Measurements from ENCODE around the gene CNPY4. TPM values are rescaled to one million over a fixed set of nuclear protein-coding genes. Genes with fewer than 3 reads are reported as not detected.
A peak's percentile ranks its signal among the peaks of the same experiment; 100 is the strongest.

The CNPY4 gene
- polyA plus RNA-seq, 1 donor from 2014 or later, result 35.8 TPM

DNA sequence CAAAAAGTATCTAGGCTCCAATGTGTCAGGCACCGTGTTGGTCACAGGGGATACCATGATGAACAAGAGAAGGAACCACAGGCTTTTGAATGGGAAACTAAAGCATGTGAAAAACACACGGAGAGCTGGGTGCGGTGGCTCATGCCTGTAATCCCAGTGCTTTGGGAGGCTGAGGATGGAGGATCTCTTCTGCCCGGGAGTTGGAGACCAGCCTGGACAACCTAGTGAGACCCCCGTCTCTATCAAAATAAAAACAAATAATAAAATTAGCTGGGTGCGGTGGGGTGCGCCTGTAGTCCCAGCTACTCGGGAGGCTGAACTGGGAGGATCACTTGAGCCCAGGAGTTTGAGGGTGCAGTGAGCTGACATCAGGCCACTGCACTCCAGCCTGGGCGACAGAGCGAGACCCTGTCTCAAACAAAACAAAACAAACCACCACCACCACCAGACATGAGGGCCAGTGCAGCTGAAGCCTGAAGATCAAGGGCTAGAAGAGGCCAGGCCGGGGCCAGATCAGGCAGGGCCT lies 31.3 kb upstream of the CNPY4 start:
- peak overlapping the region; percentile 82 for H3K9ac ChIP-seq (ENCODE audit: low read length)
- no peaks in the 10 kb centered on the region for H3K9me2 ChIP-seq (ENCODE audit: insufficient read depth, low read length)
- H3K79me2 ChIP-seq (replicated peaks; ENCODE audit: insufficient read depth, low read length), result peaks cover 4% of the 10 kb centered on the region
- no peaks in the 10 kb centered on the region for H4K20me1 ChIP-seq (ENCODE audit: insufficient read depth)
- H3K4me3 ChIP-seq (ENCODE audit: low read length), result peak overlapping the region; percentile 90
- no peak for TF ChIP-seq EP300 (conservative IDR thresholded peaks at IDR 0.05; ENCODE audit: poor library complexity, severe bottlenecking)
- TF ChIP-seq POLR2AphosphoS5 (IDR thresholded peaks at IDR 0.05), result no peak
- TF ChIP-seq EZH2 (IDR thresholded peaks at IDR 0.05; ENCODE audit: borderline replicate concordance, insufficient read depth, low read length, poor library complexity, severe bottlenecking), result no peak
- TF ChIP-seq, protein P1, sequence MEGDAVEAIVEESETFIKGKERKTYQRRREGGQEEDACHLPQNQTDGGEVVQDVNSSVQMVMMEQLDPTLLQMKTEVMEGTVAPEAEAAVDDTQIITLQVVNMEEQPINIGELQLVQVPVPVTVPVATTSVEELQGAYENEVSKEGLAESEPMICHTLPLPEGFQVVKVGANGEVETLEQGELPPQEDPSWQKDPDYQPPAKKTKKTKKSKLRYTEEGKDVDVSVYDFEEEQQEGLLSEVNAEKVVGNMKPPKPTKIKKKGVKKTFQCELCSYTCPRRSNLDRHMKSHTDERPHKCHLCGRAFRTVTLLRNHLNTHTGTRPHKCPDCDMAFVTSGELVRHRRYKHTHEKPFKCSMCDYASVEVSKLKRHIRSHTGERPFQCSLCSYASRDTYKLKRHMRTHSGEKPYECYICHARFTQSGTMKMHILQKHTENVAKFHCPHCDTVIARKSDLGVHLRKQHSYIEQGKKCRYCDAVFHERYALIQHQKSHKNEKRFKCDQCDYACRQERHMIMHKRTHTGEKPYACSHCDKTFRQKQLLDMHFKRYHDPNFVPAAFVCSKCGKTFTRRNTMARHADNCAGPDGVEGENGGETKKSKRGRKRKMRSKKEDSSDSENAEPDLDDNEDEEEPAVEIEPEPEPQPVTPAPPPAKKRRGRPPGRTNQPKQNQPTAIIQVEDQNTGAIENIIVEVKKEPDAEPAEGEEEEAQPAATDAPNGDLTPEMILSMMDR (IDR thresholded peaks at IDR 0.05; ENCODE audit: poor library complexity, severe bottlenecking), result no peak
- TF ChIP-seq SMC3 (conservative IDR thresholded peaks at IDR 0.05; ENCODE audit: poor library complexity), result no peak
- TF ChIP-seq TAF1 (IDR thresholded peaks at IDR 0.05; ENCODE audit: low read depth), result no peak
- TF ChIP-seq, protein P2, sequence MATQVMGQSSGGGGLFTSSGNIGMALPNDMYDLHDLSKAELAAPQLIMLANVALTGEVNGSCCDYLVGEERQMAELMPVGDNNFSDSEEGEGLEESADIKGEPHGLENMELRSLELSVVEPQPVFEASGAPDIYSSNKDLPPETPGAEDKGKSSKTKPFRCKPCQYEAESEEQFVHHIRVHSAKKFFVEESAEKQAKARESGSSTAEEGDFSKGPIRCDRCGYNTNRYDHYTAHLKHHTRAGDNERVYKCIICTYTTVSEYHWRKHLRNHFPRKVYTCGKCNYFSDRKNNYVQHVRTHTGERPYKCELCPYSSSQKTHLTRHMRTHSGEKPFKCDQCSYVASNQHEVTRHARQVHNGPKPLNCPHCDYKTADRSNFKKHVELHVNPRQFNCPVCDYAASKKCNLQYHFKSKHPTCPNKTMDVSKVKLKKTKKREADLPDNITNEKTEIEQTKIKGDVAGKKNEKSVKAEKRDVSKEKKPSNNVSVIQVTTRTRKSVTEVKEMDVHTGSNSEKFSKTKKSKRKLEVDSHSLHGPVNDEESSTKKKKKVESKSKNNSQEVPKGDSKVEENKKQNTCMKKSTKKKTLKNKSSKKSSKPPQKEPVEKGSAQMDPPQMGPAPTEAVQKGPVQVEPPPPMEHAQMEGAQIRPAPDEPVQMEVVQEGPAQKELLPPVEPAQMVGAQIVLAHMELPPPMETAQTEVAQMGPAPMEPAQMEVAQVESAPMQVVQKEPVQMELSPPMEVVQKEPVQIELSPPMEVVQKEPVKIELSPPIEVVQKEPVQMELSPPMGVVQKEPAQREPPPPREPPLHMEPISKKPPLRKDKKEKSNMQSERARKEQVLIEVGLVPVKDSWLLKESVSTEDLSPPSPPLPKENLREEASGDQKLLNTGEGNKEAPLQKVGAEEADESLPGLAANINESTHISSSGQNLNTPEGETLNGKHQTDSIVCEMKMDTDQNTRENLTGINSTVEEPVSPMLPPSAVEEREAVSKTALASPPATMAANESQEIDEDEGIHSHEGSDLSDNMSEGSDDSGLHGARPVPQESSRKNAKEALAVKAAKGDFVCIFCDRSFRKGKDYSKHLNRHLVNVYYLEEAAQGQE (IDR thresholded peaks at IDR 0.05; ENCODE audit: borderline replicate concordance), result no peak
- no peak for TF ChIP-seq MXI1 (conservative IDR thresholded peaks at IDR 0.05; ENCODE audit: poor library complexity, severe bottlenecking)
- no peak for TF ChIP-seq RAD21 (conservative IDR thresholded peaks at IDR 0.05)
- H3K4me2 ChIP-seq (ENCODE audit: low read length), result peak overlapping the region; percentile 66
- no peaks in the 10 kb centered on the region for H3F3A ChIP-seq (ENCODE audit: insufficient read depth, low read length, poor library complexity, severe bottlenecking)
- no peaks in the 10 kb centered on the region for H3K27me3 ChIP-seq (ENCODE audit: insufficient read depth, low read depth, low read length)
- H3K9me3 ChIP-seq (ENCODE audit: low read length), result no peaks in the 10 kb centered on the region
- peak overlapping the region; percentile 54 for H2AFZ ChIP-seq (ENCODE audit: low read depth, low read length)
- no peaks in the 10 kb centered on the region for H3K36me3 ChIP-seq (ENCODE audit: insufficient read depth, low read length)
- peak overlapping the region; percentile 83 for H3K27ac ChIP-seq (ENCODE audit: low read length)

DNA sequence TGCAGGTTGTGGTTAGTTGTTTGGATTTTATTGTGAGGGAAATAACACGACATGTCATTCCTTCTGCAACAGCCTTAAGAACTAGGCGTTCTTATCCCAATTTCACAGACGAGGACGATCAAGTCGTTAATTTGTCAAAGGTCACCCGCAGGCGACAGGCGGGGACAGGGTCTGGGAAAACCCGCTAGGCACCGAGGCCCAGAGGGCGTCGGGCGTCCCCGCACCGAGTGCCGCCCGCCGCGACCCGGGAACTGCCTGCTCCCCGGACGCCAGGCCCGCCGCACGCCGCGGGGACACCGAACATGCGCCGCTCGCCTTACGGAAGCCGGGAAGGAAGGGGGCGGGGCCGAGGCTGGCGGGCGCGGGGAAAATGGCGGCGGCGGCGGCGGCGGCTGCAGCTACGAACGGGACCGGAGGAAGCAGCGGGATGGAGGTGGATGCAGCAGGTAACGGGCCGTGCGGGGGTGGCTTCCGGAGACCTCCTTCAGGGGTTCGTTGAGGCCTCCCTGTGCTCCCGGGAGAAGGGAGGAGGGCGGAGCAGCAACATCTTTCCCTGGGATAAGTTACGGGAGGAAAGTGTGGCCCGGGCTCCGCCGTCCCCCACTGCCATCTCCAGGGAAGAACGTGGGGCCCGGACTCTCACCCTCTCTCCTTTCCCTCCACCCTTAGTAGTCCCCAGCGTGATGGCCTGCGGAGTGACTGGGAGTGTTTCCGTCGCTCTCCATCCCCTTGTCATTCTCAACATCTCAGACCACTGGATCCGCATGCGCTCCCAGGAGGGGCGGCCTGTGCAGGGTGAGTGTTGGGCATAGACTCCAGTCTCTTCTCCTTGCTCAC lies 30.6 kb upstream of the CNPY4 start, which contains the start of gene COPS6:
Gene COPS6 (plus strand): TSS at position 349 of the 837 bp plus-strand sequence. CDS start 22 bp downstream, at position 371.
- no peaks in the 10 kb centered on the region for H3F3A ChIP-seq (ENCODE audit: insufficient read depth, low read length, poor library complexity, severe bottlenecking)
- H3K27me3 ChIP-seq (ENCODE audit: insufficient read depth, low read depth, low read length), result no peaks in the 10 kb centered on the region
- peak within 1 kb of the TSS; percentile 83 for H3K27ac ChIP-seq (ENCODE audit: low read length)
- H3K9ac ChIP-seq (ENCODE audit: low read length), result peak within 1 kb of the TSS; percentile 82
- peak within 1 kb of the TSS; percentile 90 for H3K4me3 ChIP-seq (ENCODE audit: low read length)
- H3K9me2 ChIP-seq (ENCODE audit: insufficient read depth, low read length), result no peaks in the 10 kb centered on the region
- H3K9me3 ChIP-seq (ENCODE audit: low read length), result no peaks in the 10 kb centered on the region
- H3K36me3 ChIP-seq (ENCODE audit: insufficient read depth, low read length), result no peaks in the 10 kb centered on the region
- no peaks in the 10 kb centered on the region for H4K20me1 ChIP-seq (ENCODE audit: insufficient read depth)
- peak within 1 kb of the TSS; percentile 66 for H3K4me2 ChIP-seq (ENCODE audit: low read length)
- peaks cover 4% of the 10 kb centered on the region for H3K79me2 ChIP-seq (replicated peaks; ENCODE audit: insufficient read depth, low read length)
- H2AFZ ChIP-seq (ENCODE audit: low read depth, low read length), result peak within 1 kb of the TSS; percentile 54
- peak; percentile 95 for TF ChIP-seq TAF1 (IDR thresholded peaks at IDR 0.05; ENCODE audit: low read depth)
- TF ChIP-seq EZH2 (IDR thresholded peaks at IDR 0.05; ENCODE audit: borderline replicate concordance, insufficient read depth, low read length, poor library complexity, severe bottlenecking), result no peak
- no peak for TF ChIP-seq RAD21 (conservative IDR thresholded peaks at IDR 0.05)
- TF ChIP-seq EP300 (conservative IDR thresholded peaks at IDR 0.05; ENCODE audit: poor library complexity, severe bottlenecking), result peak; percentile 57
- TF ChIP-seq POLR2AphosphoS5 (IDR thresholded peaks at IDR 0.05), result peak; percentile 92
- TF ChIP-seq, protein P2 (IDR thresholded peaks at IDR 0.05; ENCODE audit: borderline replicate concordance), result peak; percentile 78
- peak; percentile 24 for TF ChIP-seq SMC3 (conservative IDR thresholded peaks at IDR 0.05; ENCODE audit: poor library complexity)
- TF ChIP-seq MXI1 (conservative IDR thresholded peaks at IDR 0.05; ENCODE audit: poor library complexity, severe bottlenecking), result peak; percentile 95
- TF ChIP-seq, protein P1 (IDR thresholded peaks at IDR 0.05; ENCODE audit: poor library complexity, severe bottlenecking), result no peak
